Prostate gland (tissue), 2 donors: ENCODE results near the gene ERBB2.

Experiments used
- CTCF ChIP-seq, 4 experiments: fragments of 200-600 bp in 2 of 4; fragments of 450-650 bp in 2 of 4; sonication (generic) in 2 of 4; IDR thresholded peaks; 1 replicate in 3 of 4; 2 replicates in 1 of 4; pipeline ENCODE4 v1.5.1; 2016 to 2019; ENCODE audit warnings: antibody characterized with exemption in 4 of 4, mild to moderate bottlenecking in 2 of 4, moderate library complexity in 2 of 4
- POLR2A ChIP-seq: fragments of 450-650 bp; IDR thresholded peaks from one replicate; pipeline ENCODE4 v1.6.1; 2016; ENCODE audit warnings: antibody characterized with exemption, mild to moderate bottlenecking

- TF ChIP-seq CTCF (IDR thresholded peaks at IDR 0.05) (no peak), POLR2A (no peak)
Observed at GRCh38 chr17:39775031-39775430, 75.2 kb downstream of the ERBB2 start.
